Stimulated activated CD4-positive, alpha-beta T cell treated with anti-CD3 and anti-CD28 coated beads, TNF-alpha, amount 100 ng/mL, for 1 hour (primary cell): ENCODE results near the gene TMEM184A.

Experiments used
- DNase-seq, 3 donors: peaks; one replicate each; pipeline ENCODE4 v3.0.0-alpha.2; 2020; ENCODE audit warnings: low read depth in 3 of 3, low spot score in 1 of 3

TMEM184A gene

DNA sequence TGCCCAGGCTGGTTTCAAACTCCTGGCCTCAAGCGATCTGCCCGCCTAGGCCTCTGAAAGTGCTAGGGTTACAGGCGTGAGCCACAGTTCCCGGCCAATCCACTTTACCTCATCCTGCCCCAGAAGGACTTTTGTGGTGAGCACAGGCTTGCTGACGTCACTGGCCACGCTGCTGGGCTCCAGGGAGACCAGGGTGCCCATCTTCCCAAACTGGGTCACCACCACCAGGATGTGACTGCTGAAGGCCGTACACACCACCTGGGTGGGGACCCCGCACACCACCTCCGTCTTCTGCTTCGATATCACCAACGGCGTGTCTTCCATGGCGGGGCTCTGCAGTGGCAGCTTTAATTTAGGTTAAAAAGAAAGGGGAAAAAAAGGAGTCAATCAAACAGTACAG, 13.0 kb upstream of the TMEM184A start:
- DNase-seq = no peak

DNA sequence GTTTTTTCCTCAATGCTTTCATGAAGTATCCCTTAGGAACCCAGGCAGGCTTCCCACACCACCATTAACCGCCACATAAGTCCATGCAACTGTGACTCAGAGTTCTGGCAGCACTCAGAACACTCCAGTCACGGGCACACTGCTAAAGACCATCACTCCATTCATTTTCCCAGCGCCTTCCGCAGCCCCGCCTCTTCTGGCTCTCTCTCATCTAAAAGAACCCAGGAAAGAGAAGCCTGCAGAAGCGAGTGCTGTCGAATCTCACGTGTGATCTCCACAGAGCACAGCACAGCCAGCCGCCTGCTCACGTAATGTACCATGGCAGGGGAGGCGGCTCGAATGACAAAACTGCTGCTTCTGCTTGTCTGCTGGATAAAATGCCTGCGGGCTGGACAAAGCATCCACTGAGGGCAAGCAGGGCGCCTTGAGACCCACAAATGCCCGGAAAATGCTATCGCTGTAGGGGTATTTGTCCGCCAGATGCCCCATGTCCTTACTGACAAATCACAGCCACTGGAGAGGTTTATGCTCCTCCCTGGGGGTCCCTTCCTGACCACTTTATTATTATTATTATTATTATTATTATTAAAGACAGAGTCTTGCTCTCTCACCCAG, 12.0 kb upstream of the TMEM184A start:
- no peak for DNase-seq

DNA sequence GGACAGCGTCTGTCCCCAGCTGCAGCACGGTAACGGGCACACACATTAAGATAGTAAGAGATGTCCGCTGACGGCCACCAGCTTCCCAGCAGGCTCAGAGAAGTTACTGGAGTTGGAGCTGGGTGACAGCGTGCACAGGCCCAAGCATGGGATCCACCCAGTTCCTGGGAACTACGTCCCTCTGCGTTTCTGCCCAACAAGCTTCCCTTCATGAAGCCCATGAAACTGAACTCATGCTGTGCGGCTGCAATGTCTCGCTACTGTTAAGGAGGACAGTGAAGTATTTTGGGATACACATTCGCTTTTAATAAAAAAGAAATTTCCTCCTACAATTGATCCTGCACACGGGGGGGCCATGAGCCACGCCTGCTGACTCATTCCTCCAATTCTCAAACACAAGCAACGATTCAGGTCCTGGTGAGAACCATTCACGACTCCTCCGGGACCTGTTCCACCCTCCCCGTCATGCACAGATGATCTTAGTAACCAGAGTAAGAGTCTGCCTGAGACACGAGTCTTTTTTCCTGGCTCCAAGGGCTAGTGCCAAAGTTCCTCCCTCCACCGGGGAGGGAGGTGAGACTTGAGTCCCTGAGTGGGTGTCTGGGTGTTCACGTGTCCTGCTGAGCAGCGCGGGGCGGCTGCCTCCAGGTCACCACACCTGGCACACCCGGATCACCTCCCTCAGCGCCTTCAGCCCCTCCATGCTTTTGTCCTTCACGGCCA, 11.2 kb upstream of the TMEM184A start:
- DNase-seq = no peak

GRCh38 chr7:1566687-1567048, 10.7 kb upstream of the TMEM184A start:
- DNase-seq = no peak

GRCh38 chr7:1564603-1565022, 8.6 kb upstream of the TMEM184A start:
- DNase-seq = no peak

GRCh38 chr7:1563981-1564602, 8.1 kb upstream of the TMEM184A start:
- DNase-seq = no peak

- DNase-seq = no peak
Observed at GRCh38 chr7:1562597-1563051, 6.6 kb upstream of the TMEM184A start.

- no peak for DNase-seq
Observed at GRCh38 chr7:1562116-1562515, 6.1 kb upstream of the TMEM184A start.

- DNase-seq = no peak
Observed at GRCh38 chr7:1561036-1561940, 5.3 kb upstream of the TMEM184A start.

DNA sequence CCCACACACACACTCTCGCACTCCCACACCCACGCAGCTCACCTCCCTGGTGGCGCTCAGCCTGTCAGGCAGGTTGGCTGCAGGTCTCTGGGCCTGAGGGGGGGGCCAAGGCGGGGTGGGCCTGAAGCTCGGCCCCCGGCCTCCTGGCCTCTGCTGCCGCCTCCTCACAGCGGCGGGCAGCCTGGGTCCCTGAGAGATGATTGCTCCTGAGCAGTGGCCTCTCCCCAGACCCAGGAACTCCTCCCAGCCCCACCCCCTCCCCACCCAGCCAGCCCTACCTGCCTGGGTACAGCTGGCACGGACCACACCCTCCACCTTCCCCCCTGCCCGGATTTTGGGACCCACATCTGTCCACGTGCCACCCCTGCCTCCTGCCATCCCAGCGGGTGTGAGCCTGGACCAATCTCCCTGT, 4.6 kb upstream of the TMEM184A start:
- DNase-seq = no peak

DNA sequence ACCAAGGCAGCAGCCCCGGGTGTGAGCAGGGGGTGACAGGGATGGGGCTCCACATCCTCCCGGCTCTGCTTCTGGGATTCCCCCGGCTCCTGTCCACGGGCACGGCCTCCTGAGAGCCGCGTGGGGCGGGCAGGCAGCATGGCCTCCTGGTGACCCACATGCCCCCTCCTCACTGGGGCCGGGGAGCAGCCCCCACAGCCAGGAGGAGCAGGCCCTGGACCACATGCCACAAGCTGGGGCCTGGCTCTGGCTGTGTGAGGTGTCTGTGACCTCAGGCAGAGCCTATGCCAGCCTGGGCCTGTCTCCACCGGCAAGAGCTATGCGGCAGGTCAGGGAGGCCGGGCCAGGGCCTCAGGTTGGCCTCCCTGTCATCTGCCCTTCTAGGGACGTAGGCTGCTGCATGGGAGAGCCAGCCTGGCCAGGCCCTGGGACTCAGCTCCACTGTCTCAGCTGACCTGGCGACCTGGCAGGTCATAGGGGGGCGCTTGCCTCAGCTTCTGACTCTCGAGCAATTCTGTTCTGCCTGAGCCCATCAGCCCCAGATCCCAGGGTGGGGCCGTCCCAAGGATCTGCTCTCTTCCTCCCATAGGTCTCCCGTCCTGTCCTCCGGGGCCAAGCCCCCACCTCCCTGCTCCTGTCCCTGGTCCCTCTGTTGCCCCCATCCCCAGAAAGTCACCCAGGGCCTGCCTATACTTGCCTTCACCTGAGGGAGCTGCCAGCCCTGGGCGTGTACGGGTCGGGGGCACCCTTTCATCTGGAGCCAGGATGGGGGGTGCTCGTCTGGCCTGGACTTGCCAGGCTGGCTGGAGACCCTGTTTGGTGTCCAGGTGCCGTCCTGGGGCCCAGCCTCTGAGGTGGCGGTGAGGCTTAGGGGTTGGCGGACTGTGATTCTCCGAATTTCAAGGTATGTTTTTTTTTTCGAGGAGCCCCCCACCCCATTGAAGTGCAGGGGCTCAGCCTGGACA, 3.9 kb upstream of the TMEM184A start:
- no peak for DNase-seq

GRCh38 chr7:1558841-1559625, 3.0 kb upstream of the TMEM184A start:
- DNase-seq = no peak

DNA sequence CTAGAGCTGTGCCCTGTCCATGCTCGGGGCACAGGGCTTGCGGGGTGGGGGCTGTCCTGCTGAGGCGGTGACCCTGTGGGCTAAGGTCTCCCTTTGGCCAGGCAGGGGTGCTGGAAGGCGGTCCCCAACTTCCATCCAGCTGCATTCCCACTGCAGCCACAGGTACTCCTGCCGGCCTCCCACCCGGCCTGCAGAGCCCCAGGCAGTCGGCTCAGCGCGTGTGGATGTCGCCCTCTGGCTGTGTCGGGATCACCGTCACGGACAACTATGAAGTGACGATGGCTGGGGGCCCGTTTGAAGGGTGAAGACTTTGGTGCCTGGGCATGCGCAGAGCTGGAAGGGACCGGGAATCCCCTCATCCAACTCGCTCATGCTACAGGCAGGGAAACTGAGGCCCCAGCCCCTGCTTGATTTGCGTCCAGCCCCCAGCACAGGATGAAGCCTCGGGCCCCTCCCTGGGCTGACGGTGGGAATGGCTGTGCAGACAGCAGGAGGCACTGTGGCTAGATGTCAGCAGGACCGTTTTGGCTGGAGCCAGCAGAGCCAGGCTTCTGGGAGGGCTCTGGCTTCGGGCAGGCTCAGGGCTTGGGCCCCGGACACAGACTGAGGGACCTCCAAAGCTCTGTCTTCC, 2.3 kb upstream of the TMEM184A start:
- DNase-seq = no peak

GRCh38 chr7:1557771-1558170, 1.8 kb upstream of the TMEM184A start:
- no peak for DNase-seq

DNA sequence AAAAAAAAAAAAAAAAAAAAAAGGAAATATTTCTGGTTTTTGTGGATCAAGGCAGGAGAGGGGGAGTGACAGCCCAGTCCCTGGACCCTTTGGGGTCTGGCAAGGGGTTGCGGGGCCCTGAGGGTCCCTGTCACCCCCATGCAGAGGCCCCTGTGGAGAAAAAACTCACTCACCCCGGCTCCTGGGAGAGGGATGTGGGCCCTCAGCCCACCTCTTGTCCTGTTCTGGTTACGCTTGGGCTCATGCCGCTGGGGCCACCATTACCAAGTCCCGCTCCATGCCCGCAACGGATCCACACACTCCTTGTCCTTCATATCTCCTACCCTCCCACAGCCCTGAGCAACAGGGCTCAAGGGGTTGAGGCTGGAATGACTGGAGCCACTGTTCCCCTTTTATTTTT, 1.0 kb upstream of the TMEM184A start:
- DNase-seq = no peak

DNA sequence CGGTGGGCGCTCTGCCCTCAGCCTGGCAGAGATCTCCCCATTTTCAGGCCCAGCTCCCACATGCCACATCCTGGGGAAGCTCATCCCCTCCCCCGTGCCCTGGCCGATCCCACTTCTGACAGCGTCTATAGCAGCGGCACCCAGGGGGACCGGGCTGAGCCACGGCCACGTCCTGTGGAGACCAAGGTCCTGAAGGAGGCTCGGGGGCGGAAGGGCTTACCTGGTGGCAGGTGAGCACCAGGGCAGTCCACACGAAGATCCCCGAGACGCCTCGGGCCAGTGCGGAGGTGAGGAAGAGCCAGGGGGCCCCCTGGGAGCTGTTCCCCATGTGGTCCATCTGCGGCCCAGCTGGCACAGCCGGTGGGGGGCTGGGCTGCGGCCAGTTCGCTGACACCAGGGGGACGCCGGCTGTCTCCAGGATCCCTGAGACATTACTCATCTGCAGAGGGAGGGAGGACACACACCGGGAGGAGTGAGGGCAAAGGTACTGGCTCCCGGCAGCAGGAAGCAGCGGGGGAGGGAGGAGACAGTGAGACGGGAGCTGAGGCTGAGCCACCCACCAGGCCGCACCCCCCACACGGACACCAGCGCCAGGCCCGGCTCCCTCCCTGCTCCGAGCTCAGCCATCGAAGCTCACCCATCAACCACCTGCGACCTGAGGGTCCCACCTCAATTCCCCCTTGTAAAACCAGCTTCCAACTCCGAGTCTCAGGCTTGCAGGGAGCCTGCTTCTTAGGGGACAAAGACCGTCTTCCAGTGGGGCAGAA, 776 bp downstream of the TMEM184A start:
- no peak for DNase-seq

DNA sequence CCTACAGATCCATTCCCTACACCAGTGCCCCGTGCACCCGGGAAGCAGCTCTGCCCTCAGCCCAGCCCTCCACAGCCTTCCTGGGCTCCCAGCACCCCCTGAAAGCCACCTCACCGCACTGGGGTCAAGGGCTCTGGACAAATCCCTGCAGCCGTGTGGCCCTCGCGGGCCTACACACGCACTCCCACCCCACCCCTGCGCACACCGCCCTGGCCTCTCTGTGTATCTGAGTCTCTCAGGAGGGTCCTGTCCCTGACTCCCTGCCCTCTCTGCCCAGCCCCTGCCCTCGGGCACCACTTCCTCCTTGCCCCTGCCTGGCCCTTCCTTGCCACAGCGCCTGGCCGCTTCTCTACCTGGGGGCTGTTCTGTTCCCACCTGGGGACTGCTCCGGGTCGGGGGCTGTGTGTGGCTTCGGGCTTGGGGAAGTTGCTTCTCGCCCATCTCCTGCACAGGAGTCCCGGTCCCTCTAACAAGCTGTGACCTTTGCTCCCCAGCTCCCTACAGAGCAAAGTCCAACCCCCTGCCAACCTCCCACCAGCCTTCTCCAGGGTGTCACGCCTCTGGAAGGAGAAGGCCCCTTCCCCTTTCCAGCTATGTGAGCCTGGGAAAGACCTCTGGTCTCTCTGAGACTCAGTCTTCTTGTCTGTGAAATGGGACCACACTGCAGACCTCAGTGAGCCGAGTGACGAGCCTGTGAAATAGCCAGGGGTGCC, 1.5 kb downstream of the TMEM184A start:
- no peak for DNase-seq
